HG03378 (cell line): Measurements from ENCODE around the gene SOAT2.

Source experiments
- ATAC-seq: cut with Tn5 transposase; IDR thresholded peaks from one replicate; pipeline ENCODE4 v1.9.1; 2021; ENCODE audit warnings: mild to moderate bottlenecking, moderate library complexity; ENCODE audit not compliant: unreplicated experiment

SOAT2 gene

GRCh38 chr12:53102883-53103807, at the start of gene SOAT2:
Gene SOAT2 (plus strand): TSS chr12:53103486. CDS start chr12:53103578, 92 bp downstream.
- ATAC-seq = no peak

- ATAC-seq = peak; percentile 82
Observed at GRCh38 chr12:53054112-53054878, 49.0 kb upstream of the SOAT2 start.

- no peak for ATAC-seq
Observed at GRCh38 chr12:53055471-53056266, 47.6 kb upstream of the SOAT2 start.

- ATAC-seq = no peak
Observed at GRCh38 chr12:53056296-53056695, 47.0 kb upstream of the SOAT2 start.

- no peak for ATAC-seq
Observed at GRCh38 chr12:53056901-53057300, 46.4 kb upstream of the SOAT2 start.

- ATAC-seq = no peak
Observed at GRCh38 chr12:53057816-53058500, 45.3 kb upstream of the SOAT2 start.

- no peak for ATAC-seq
Observed at GRCh38 chr12:53058674-53059433, 44.4 kb upstream of the SOAT2 start.

- no peak for ATAC-seq
Observed at GRCh38 chr12:53059434-53060063, 43.7 kb upstream of the SOAT2 start.

- no peak for ATAC-seq
Observed at GRCh38 chr12:53060064-53060720, 43.1 kb upstream of the SOAT2 start.

GRCh38 chr12:53060721-53061276, 42.5 kb upstream of the SOAT2 start:
- ATAC-seq = no peak

GRCh38 chr12:53061404-53062010, 41.8 kb upstream of the SOAT2 start:
- ATAC-seq = no peak

GRCh38 chr12:53062011-53062961, 41.0 kb upstream of the SOAT2 start:
- ATAC-seq = no peak

- ATAC-seq = no peak
Observed at GRCh38 chr12:53062977-53063707, 40.1 kb upstream of the SOAT2 start.

GRCh38 chr12:53063708-53064612, 39.3 kb upstream of the SOAT2 start:
- no peak for ATAC-seq
